NCI-H510A treated with DMSO at 0.1 percent for 48 hours (cell line): ENCODE data around the gene LRFN3.
A peak's percentile ranks its signal among the peaks of the same experiment; 100 is the strongest.
"Not testable (repeated sequence)": the region's sequence is repeated elsewhere in the genome, so short reads cannot be mapped to it uniquely, and the experiment has no call there.

Experiments
- DNase-seq: peaks from one replicate; lab custom pipeline; 2025; lab: John Stamatoyannopoulos, UW

Gene LRFN3

DNA sequence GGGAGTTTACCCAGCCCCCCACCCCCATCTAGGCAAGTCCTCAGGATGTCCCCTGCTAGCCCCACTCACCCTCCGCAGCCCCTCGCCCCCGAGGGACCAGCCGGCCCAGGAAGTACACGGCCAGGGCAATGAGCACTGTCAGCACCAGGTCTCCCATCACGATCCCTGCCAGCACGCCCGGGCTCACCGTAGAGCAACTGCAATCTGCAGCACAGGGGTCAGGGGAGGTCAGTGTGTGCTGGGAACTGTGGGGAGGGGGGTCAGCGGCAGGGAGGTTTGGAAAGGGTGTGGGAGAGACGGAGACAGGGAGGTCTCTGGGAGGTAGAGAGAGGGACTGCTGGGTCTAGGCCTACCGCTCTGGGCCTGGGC lies 28.8 kb upstream of the LRFN3 start:
- no peak for DNase-seq

DNA sequence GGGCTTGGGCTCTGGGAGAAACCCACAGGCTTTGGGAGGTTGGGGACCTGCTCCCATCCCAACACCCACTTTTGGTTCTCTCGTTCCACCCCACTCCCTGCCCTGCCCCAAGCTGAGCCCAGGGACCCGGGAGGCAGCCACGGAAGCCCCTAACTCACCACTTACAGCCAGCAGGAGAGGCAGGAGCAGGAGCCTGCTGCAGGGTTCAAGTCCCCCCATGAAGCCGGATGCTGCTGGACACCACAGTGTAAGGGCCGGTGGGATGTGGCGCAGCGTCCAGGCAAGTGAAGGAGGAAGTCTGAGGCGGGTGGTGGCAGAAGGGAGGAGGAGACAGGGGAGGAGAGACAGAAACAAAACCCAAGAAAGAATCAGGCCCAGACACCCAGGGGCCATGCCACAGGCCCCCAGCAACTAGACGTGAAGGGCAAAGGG lies 28.1 kb upstream of the LRFN3 start, which contains the start of gene TYROBP:
Gene TYROBP (minus strand): TSS at position 286 of the 432 bp plus-strand sequence. CDS start 67 bp downstream, at position 219.
- DNase-seq = no peak

DNA sequence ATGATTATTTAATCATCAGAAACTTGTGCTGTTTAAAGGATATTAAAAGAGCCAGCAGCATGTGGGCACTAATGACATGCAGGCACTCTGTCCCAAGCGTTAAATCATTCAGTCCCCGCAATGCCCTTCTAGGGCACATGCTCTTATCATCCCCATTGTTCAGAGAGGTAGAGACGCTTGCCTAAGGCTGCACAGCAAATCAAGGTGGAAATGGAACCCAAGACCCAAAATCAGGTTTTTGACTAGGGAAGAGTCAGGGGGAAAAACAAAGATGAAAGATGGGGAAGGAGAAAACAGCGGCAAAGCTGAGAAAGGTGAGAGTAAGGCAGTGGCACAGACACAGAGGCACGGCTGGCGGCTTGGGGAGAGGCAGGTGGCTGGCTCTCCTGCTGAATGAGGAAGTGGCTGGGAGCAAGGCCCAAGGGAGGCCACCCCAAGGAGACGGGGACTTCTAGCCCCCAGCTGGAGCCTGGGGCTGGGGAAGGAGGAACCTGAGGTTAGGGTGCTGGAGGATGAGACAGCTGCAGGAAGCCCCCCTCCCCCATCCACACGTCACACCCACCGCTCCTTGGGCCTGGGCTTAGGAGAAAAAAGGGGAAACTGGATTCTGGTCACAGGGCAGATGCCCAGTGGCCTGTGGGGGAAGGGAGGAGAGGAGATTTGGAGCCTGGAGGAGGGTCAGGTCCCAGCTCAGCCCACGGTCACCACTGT lies 27.0 kb upstream of the LRFN3 start:
- no peak for DNase-seq

DNA sequence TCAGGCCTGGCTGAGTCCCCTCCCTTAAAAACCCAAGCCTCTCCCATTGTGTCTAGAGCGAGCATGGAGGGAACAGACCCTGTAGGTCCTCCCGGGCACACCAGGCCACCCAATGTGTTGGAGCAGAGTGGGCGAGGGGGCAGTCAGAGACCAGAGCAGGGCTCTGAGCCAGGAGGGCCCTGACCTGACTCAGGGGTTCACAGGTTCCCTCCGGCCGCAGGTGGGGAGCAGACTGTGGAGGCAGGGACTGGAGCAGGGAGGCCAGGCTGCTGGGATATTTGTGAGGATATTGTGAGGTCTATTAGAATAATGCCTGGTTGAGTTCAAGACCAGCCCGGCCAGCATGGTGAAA lies 26.5 kb upstream of the LRFN3 start:
- DNase-seq = no peak

DNA sequence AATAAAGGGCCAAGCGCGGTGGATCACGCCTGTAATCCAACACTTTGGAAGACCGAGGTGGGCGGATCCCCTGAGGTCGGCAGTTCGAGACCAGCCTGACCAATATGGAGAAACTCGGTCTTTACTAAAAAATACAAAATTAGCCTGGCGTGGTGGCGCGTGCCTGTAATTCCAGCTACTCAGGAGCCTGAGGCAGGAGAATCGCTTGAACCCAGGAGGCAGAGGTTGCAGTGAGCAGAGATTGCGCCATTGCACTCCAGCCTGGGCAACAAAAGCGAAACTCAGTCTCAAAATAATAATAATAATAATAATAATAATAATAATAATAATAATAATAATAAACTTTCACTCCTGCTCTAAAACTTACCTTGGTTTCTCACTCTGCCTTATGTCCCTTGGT lies 25.8 kb upstream of the LRFN3 start:
- DNase-seq = not testable (repeated sequence)

DNA sequence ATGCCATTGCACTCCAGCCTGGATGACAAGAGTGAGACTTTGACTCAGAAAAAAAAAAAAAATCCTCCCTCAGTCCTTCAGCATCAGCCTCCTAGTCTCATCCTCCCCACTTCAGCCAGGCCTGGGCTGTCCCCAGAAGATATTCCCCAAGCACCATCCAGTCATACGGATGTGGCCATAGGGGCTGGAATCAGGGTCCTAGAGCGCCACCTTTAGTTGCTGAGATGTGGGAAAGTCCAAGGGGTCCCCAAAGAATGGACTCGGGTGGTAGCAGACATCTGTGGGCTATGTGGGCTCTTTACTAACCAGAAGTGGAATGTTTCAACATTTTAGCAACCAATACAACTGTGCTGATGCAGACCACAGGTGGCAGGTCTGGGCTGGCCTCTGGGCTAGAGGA lies 25.0 kb upstream of the LRFN3 start:
- DNase-seq = no peak

DNA sequence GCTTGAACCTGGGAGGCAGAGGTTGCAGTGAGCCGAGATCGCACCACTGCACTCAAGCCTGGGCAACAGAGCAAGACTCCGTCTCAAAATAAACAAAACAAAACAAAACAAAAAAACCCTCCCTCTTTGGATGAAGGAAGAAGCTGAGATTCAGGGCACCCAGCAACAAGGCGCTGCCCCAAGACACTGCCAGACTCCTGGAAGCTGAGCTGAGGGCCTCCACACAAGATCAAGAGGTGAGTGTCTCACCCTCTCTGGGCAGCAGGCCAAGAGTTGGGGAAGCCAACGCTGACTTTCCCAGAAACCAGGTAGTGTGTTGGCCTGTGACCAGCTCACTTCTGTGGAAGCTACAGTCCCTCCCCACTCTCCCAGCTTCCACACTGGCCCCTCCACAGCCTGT lies 24.4 kb upstream of the LRFN3 start:
- no peak for DNase-seq

DNA sequence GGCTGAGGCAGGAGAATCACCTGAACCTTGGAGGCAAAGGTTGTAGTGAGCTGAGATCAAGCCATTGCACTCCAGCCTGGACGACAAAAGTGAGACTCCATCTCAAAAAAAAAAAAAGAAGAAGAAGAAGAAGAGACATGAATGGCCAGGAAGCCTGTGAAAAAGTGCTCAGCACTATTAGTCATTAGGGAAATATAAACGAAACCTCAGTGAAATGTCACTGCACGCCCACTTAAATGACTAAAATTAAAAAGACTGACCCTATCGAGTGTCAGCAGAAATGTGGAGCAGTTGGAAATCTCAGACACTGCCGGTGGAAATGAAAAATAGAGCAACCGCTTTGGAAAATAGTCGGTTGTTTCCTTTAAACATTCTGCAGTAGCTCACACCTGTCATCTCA lies 22.6 kb upstream of the LRFN3 start:
- DNase-seq = no peak

DNA sequence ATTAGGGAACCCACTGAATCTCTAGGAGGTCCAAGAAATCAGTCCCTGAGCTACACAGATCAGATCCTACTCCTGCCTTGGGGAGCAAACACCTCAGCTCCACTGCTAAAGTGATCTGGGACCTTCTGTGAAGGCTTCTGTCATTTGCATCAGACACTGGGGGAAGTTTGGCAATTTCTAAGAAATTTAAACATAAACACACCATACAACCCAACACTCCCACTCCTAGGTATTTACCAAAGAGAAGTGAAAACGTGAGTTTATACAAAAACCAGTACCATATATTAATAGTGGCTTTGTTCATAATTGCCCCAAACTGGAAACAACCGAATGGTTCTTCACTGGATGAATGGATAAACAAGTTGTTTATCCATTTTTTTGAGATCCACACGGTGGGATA lies 20.7 kb upstream of the LRFN3 start:
- DNase-seq = no peak

DNA sequence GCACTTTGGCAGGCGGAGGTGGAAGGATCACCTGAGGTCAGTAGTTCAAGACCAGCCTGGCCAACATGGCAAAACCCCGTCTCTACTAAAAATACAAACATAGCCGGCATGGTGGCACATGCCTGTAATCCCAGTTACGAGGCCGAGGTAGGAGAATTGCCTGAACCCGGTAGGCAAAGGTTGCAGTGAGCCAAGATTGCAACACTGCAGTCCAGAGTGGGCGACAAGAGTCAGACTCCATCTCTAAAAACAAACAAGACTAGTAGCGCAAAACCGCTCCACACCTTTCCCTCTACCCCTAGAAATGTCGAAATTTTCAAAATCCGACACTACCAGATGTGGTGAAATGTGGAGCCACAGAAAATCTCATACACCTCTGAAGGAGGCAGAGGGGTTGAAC lies 16.9 kb upstream of the LRFN3 start:
- no peak for DNase-seq

DNA sequence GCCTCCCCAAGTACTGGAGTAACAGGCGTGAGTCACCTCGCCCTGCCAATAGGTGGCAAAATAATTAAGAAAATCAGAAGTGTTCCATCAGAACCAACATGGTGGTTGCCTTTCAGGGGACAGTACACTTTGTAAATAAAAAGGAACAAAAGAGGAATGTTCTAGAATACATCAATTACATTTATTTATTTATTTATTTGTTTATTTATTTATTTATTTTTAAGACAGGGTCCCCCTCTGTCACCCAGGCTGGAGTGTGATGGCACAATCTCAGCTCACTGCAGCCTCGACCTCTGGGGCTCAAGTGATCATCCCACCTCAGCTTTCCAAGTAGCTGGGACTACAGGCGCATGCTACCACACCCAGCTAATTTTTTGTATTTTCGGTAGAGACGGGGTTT lies 15.2 kb upstream of the LRFN3 start:
- no peak for DNase-seq

DNA sequence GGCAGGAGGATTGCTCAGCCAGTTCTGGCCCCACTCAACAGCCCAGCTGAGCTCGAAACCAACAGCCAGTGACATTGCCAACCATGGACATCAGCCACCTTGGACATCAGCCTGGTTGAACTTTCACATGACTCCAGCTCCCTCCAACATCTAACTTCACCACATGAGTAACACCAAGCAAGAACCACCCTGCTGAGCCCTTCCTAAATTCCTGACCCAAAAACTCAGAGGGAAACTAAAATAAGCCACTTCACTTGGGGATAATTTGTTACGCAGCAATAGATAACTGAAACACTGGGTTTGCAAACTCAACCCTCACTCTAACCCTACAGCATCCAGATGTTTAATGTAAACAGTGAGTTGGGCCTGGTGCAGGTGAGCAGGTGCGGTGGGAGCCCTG lies 10.7 kb upstream of the LRFN3 start:
- no peak for DNase-seq

DNA sequence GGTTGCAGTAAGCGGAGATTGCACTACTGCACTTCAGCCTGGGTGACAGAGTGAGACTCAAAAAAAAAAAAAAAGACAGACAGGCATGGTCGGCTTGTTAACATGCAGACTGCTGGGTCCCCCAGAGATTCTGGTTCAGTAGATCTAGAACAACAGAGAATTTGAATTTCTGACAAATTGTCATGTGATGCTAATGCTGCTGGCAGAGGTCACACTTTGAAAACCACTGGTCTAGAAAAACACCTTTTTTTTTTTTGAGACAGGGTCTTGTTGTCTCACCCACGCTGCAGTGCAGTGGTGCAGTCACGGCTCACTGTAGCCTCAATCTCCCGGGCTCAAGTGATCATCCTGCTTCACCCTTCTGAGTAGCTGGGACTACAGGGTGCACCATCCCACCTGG lies 7.7 kb upstream of the LRFN3 start:
- DNase-seq = no peak

DNA sequence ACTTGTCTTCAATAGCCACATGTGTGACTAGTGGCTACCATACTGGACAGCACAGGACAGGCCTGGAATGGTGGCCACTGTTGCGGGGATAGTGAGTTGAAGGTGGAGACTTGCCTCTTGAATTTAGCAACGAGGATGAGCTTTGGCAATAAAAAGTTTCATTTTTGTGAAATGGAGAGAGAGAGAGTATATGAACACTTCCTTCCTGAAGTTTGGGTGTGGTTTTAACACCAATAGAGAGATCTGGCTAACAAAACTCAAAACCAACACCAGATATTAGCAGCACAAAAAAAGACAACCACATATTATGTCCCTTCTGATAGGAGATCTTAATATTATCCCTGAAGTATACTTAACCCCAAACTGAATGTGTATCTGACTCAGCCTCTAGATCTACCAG lies 6.3 kb upstream of the LRFN3 start:
- no peak for DNase-seq

DNA sequence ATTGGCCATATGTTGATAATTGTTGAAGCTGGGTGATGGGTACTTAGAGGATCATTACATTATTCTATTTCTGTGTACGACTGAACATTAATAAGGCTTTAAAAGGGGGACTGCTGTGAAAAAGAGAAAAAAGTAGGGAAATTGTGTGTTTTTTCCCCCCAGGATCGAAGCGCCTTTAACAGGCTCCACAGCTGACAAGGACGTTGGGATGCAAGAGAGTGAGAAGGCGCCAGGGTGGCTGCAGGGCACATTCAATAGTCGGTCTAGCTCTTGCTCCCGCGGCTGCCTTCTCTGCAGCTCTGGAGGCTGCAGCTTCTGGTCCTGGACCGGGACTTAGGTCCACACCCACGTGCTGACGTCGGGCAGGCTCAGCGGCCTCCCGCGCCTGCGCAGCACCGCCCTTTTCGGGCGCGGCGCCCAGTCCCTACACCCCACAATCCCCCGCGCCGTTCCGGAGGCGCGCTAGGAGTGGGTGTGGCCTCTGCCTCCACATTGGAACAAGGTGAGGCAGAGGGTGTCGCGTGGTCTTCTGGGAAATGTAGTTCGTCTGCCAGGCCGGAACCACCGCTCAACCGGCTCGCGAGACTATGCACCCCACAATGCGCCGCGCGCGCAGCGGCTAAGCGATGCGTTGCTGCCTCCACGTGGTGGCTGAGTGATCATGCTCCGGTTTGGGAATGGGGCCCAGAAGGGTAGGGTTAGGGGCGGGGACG lies 4.9 kb upstream of the LRFN3 start:
- DNase-seq = peak; percentile 98

DNA sequence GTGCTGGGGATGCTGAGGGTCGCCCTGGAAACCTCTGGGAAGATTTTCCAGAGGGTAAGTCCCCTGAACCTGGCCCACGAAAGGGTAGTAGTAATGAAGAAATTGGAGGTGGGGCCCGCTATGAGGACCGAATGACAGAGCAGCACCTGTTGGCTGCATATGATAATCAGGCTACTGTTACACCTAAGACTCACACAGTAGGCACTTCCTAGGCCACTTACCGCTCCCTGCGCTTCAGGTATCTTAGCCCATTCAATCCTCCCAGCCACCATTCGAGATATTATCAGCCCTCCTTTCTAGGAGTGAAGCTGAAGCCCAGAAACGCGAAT lies 4.3 kb upstream of the LRFN3 start:
- DNase-seq = no peak

DNA sequence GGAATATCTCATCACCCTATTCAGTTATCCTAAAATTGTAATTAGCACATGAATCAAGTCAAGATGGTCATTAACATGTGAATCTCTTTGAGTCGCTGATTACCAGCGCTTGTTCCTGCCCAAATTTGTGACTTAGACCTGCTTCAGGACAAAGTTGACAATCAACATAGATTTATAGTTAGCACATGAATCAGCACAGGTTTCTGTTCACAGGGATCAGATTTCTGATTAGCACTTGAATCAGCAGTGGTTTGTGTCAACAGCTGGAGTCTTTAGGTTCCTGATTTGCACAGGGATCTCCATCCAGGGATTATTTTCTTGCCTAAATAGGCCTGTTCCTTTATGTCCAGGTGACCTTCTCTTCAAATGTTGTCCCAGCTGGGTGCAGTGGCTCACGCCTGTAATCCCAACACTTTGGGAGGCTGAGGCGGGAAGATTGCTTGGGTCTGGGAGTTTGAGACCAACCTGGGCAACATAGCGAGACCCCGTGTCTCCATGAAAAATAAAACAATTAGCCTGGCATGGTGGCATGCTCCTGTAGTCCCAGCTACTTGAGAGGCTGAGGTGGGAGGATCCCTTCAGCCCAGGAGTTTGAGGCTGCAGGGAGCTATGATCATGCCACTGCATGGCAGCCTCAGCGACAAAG lies 3.8 kb upstream of the LRFN3 start:
- peak; percentile 34 for DNase-seq

DNA sequence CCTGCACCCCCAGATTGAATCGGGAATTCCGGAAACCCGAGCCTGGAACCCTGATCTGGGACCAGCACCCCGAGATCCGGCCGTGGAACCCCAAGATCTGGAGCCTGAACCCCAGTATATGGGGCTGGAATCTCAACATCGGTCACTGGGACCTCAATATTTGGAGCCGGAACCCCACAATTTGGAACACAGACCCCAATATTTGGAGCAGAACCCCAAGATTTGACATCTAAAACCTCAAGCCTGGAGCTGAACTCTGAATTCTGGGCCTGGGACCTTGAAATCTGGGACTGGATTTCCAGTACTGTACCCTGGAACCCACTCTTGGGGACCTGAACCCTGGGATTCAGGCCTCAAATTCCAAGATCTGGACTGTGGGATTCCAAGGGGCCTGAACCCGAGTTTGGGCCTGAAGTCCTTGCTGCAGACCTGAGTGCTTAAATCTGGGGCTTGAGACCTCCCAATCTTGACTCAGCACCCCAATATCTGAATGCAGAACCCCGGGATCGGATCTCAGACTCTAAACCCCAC lies 629 bp downstream of the LRFN3 start:
- no peak for DNase-seq

DNA sequence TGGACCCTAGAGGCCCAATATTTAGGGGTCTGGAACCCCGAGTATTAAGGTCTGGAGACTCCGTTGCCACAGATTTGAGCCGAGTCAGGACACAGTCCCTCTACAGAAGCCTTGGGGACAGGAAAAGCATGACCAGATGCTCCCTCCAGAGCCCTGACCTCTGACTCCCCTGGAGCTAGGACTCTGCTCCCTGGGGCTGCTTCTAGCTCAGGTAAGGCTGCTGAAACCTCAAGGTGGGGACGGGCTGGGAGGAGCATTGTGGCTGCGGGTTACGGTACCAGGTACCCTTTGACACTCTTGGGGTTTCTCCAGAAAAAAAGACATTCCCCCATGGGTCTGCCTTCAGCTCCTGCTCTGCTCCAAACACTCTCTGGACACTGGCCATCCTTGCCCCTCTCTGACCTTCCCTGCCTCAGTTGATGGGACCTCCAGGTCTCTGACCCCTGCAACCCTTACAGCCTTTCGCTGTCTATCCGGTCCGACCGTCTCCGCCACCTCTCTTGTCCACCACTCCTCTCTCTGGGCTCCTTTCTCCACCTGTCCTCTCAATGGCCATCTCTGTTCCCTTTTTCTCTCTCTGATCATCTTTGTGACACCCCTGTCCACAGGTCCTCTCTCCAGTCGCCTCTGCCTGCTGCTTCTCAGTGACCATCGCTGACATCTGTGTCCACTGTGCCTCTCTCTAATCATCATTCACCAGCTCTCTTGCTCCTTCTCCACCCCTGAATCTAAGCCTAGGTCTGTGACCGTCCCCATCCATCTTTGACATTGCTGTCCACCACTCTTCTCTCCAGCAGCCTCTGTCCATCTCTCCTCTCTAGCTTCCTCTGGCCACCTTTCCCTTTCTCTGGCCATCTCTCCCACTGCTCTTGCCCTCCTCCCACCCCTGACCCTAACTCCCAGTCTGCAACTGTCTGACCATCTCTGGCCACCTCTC lies 1.4 kb downstream of the LRFN3 start:
- DNase-seq = no peak

DNA sequence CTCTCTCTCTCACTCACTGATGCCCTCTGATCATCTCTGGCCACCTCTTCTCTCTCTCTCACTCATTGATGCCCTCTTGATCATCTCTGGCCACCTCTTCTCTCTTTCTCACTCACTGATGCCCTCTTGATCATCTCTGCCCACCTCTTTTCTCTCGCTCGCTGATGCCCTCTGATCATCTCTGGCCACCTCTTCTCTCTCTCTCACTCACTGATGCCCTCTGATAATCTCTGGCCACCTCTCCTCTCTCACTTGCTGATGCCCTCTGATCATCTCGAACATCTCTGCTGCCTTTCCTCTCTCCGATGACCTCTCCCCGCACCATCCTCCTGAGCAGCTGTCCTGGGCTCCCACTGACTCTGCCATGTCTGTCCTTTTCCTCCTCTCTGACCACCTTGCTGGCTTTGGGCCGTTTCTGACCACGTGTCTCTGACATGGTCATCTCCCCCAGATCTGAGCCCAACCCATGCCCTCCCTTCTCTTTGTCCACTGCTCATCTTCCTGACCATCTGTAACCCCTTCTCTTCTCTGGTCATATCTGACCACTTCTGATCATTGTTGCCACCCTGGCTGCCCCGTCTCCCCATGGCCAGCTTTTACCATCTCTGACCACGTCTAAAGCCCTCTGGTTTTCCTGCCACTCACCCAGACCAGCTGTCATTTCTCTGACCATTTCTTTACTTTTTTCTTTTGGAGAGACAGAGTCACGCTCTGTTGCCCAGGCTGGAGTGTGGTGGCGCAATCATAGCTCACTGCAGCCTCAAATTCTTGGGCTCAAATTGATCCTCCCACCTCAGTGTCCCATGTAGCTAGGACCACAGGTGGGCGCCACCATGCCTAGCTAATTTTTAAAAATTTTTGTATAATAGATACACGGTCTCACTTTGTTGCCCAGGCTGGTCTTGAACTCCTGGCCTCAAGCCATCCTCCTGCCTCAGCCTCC lies 2.4 kb downstream of the LRFN3 start:
- no peak for DNase-seq
